Testis (tissue), 2 donors: ENCODE measurements around the gene ALDH4A1.

Source experiments
- CTCF ChIP-seq, 3 experiments: fragments of 450-650 bp in 2 of 3; fragments of 200-600 bp in 1 of 3; sonication (generic) in 1 of 3; IDR thresholded peaks; one replicate each; pipeline ENCODE4 v1.5.1; 2016 to 2019; ENCODE audit warnings: antibody characterized with exemption in 3 of 3, mild to moderate bottlenecking in 2 of 3, moderate library complexity in 1 of 3
- POLR2A ChIP-seq: fragments of 450-650 bp; IDR thresholded peaks from one replicate; pipeline ENCODE4 v1.6.1; 2017; ENCODE audit warnings: antibody characterized with exemption, mild to moderate bottlenecking, moderate library complexity

GRCh38 chr1:18951818-18952391, 49.5 kb upstream of the ALDH4A1 start:
- TF ChIP-seq CTCF (IDR thresholded peaks at IDR 0.05) (no peak), POLR2A (no peak)
